Adrenal gland (tissue), 19 donors: ENCODE data around the gene EXOC3L4. TPM values are rescaled to one million over a fixed set of nuclear protein-coding genes. Genes with fewer than 3 reads are reported as not detected.
A peak's percentile ranks its signal among the peaks of the same experiment; 100 is the strongest.
"Not testable (repeated sequence)": the region's sequence is repeated elsewhere in the genome, so short reads cannot be mapped to it uniquely, and the experiment has no call there.

Experiments
- DNase-seq, 7 donors: peaks; one replicate each; pipeline ENCODE4 v3.0.0-alpha.2; 2019 to 2020
- H3K27ac ChIP-seq, 5 donors: fragments of 200-600 bp; sonication (generic) in 4 of 5; 1 replicate in 3 of 5; 2 replicates in 2 of 5; pipeline versions ENCODE4 v1.5.1 to v1.8.0; 2016 to 2020; ENCODE audit warnings: mild to moderate bottlenecking in 1 of 5
- H3K27me3 ChIP-seq: fragments of 200-600 bp; 2 replicates; pipeline ENCODE4 v1.8.0; 2021
- H3K36me3 ChIP-seq, 2 donors: fragments of 200-600 bp; replicated peaks in 1 of 2; 1 replicate in 1 of 2; 2 replicates in 1 of 2; pipeline versions ENCODE4 v1.5.1 to v1.8.0; 2018 to 2022
- H3K4me1 ChIP-seq, 2 donors: fragments of 200-600 bp; replicated peaks in 1 of 2; 1 replicate in 1 of 2; 2 replicates in 1 of 2; pipeline versions ENCODE4 v1.5.1 to v1.8.0; 2018 to 2021
- H3K4me3 ChIP-seq, 4 donors: fragments of 200-600 bp; sonication (generic) in 3 of 4; one replicate each; pipeline ENCODE4 v1.5.1; 2016 to 2018
- H3K9me3 ChIP-seq, 3 donors: fragments of 200-600 bp; sonication (generic) in 1 of 3; replicated peaks in 1 of 3; 1 replicate in 2 of 3; 2 replicates in 1 of 3; pipeline versions ENCODE4 v1.5.1 to v1.8.0; 2016 to 2021
- CTCF ChIP-seq, 6 experiments: fragments of 450-650 bp in 4 of 6; fragments of 200-600 bp in 2 of 6; sonication (generic) in 1 of 6; IDR thresholded peaks; 1 replicate in 5 of 6; 2 replicates in 1 of 6; pipeline versions ENCODE4 v1.5.1 to v1.8.0; 2016 to 2021; ENCODE audit warnings: antibody characterized with exemption in 6 of 6, mild to moderate bottlenecking in 2 of 6, moderate library complexity in 1 of 6
- POLR2A ChIP-seq, 2 donors: fragments of 450-650 bp; IDR thresholded peaks; one replicate each; pipeline ENCODE4 v1.6.1; 2017; ENCODE audit warnings: antibody characterized with exemption in 2 of 2, mild to moderate bottlenecking in 2 of 2, moderate library complexity in 1 of 2
- WGBS, 4 donors: extraction: QIAGEN DNeasy Blood & Tissue Kit in 2 of 4; methylation state at CpG; one replicate each; pipeline versions ENCODE4 v1.1.5 to v1.1.7; 2013 to 2017; 5-methylcytosine and 5-hydroxymethylcytosine counted together
- intact Hi-C, 2 donors: fragments of 100-400 bp; cut with DNase I; formaldehyde crosslinking; loops; one replicate each; pipeline versions ENCODE4 v1.14.1 to v1.15.0; 2022 to 2023
- long read RNA-seq, 10 donors: library from polyadenylated mRNA in 3 of 10; unstranded in 2 of 10; stranded (forward) in 1 of 10; transcript quantifications; one replicate each; pipeline ENCODE4 v2.0.0 and lab custom pipeline, GENCODE V29; 2021 to 2026
- polyA plus RNA-seq, 3 donors: library from polyadenylated mRNA; stranded (reverse); fragments of 200-250 nt in 2 of 3; fragments of 350-450 nt in 1 of 3; fragmentation: Illumina TruSeq in 1 of 3; extraction: RNeasy Lipid Tissue Mini Kit (QIAGEN cat#74804) in 1 of 3; gene quantifications; one replicate each; pipeline ENCODE4 v1.2.3, GENCODE V29; 2013 to 2014
- total RNA-seq, 9 donors: library from RNA; depleted of rRNA in 4 of 9; stranded (reverse); fragments of >200 nt in 4 of 9; fragments of 120-200 nt in 1 of 9; fragmentation: NEBNext Ultra II Directional in 1 of 9; extraction: Animal tissue kit (Norgen Biotek cat#: 25700) in 1 of 9; gene quantifications; one replicate each; pipeline versions ENCODE4 v1.1.0 to v1.2.4, GENCODE V29; 2013 to 2023
- donor health status: healthy with polysubstance abuse.
- donor health status: Bipolar disorder and iron deficiency.
- donor health status: DM: yes; HTN: yes; CAD: no.
- donor health status: DM: no; HTN: no; CAD: no.
- donor health status: DM: no; HTN: no; CAD: no.
- donor health status: DM: yes; HTN: yes; CAD: no.

EXOC3L4 gene
- 1 to 10 TPM in 5 of 9 donors, under 1 TPM in 4; 0.12 to 2.6 (median 1.6) TPM for total RNA-seq
- 1 to 10 TPM in 2 of 3 donors, not detected in 1; 3.1 to 4.3 TPM for polyA plus RNA-seq
- long read RNA-seq, donor 1 = 0 reads
- long read RNA-seq, donor 2 = 0 reads
- long read RNA-seq, donor 3 = 0 reads
- long read RNA-seq, donor 4 = 0 reads
- long read RNA-seq, donor 5, partial matches to known transcripts = 0 of 2 reads
- long read RNA-seq, donor 5, other reads (novel, unspliced or antisense) = 2 of 2 reads
- long read RNA-seq, donor 6 = 0 reads
- long read RNA-seq, donor 7 = 0 reads
- long read RNA-seq, donor 8 = 0 reads
- long read RNA-seq, donor 9 = 0 reads
- long read RNA-seq, donor 10 = 0 reads

GRCh38 chr14:103094406-103095209 lies at the start of gene EXOC3L4:
EXOC3L4 (plus strand) TSS chr14:103094725; CDS start chr14:103100220, 5,495 bp downstream.
- intact Hi-C loops = no loop called here
- H3K27ac ChIP-seq = peak within 1 kb of the TSS in 3 of 5 donors; percentile 28 to 78 (median 56)
- no peak for DNase-seq
- H3K36me3 ChIP-seq = no peaks in the 10 kb centered on the region
- TF ChIP-seq CTCF (IDR thresholded peaks at IDR 0.05) (no peak), POLR2A (IDR thresholded peaks at IDR 0.05) (no peak)
- no peaks in the 10 kb centered on the region for H3K27me3 ChIP-seq
- peaks cover 0 to 9% of the 10 kb centered on the region in 2 donors for H3K4me1 ChIP-seq
- WGBS, 4 donors = 77 to 83% (median 80%) methylated on average over 8 to 23 of the region's 23 CpGs
- no peaks in the 10 kb centered on the region for H3K9me3 ChIP-seq
- H3K4me3 ChIP-seq = no peak within 1 kb of the TSS

- H3K4me1 ChIP-seq = peaks cover 0 to 27% of the 10 kb centered on the region in 2 donors
Observed at GRCh38 chr14:103045371-103045869, 49.1 kb upstream of the EXOC3L4 start.

GRCh38 chr14:103047453-103047852 lies 47.1 kb upstream of the EXOC3L4 start:
- intact Hi-C loops, H3K36me3 ChIP-seq, H3K27ac ChIP-seq, H3K9me3 ChIP-seq, H3K27me3 ChIP-seq, H3K4me3 ChIP-seq: not testable (repeated sequence)
- 86 to 88% (median 87%) methylated on average over 8 of the region's 8 CpGs for WGBS, 4 donors
- peak in 1 of 7 donors; percentile 43 for DNase-seq
- H3K4me1 ChIP-seq = peaks cover 0 to 41% of the 10 kb centered on the region in 2 donors

More at GRCh38 chr14:103045371-103045869, 49.1 kb upstream of the EXOC3L4 start:
- WGBS, 4 donors = 23 to 36% (median 25%) methylated on average over 15 of the region's 15 CpGs
- H3K9me3 ChIP-seq = no peaks in the 10 kb centered on the region
- TF ChIP-seq CTCF (IDR thresholded peaks at IDR 0.05) (no peak), POLR2A (IDR thresholded peaks at IDR 0.05) (no peak)
- H3K27me3 ChIP-seq = no peaks in the 10 kb centered on the region
- intact Hi-C loops = no loop called here
- H3K36me3 ChIP-seq = no peaks in the 10 kb centered on the region
- no peak overlapping the region for H3K27ac ChIP-seq
- peak in 1 of 7 donors; percentile 25 for DNase-seq
- no peak overlapping the region for H3K4me3 ChIP-seq

GRCh38 chr14:103050935-103051334 lies 43.6 kb upstream of the EXOC3L4 start:
- no peaks in the 10 kb centered on the region for H3K9me3 ChIP-seq
- no peak overlapping the region for H3K27ac ChIP-seq
- H3K4me1 ChIP-seq = peaks cover 10 to 48% of the 10 kb centered on the region in 2 donors
- DNase-seq = no peak
- intact Hi-C loops = no loop called here
- 53 to 59% (median 59%) methylated on average over 5 of the region's 5 CpGs for WGBS, 4 donors
- no peak for TF ChIP-seq POLR2A (IDR thresholded peaks at IDR 0.05)
- TF ChIP-seq CTCF (IDR thresholded peaks at IDR 0.05) = no peak
- H3K27me3 ChIP-seq = no peaks in the 10 kb centered on the region
- H3K4me3 ChIP-seq = no peak overlapping the region
- no peaks in the 10 kb centered on the region for H3K36me3 ChIP-seq
